ENCODE results near the gene IDH1.

The IDH1 gene

DNA sequence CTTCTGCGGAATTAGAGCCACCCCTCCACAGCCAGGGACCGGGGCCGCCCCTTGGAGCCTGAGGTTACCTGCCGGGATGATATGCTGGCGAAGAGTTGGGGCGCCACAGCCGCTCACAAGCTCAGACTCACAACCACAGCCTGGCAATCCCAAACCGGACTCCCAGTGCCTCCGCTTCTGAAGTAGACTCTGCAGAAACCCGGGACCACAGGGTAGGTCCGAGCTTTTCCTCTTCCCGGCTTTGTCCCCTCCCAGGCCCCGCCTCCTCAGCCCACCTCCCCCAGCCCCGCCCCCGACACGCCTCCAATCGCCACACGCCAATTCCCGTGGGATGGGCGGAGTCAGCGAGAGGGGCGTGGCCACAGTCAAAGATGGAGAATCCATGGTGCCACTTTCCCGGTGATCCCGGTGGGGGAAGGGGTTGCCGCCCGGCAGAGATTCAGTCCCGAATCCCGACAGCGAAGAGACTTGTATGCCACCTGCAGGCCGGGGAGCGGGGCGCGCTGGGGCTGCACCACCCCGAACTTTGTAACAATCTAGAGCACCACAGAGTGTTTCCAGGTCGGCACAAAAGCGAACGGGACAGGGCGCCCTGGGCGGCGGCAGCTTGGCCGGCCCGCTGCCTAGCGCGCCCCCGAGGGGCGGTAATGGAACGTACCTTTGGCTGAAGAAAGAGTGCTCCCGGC is at the start of gene IDH1:
Gene IDH1, minus strand, starts transcription at position 201 of the 686 bp plus-strand sequence. CDS start 3,520 bp downstream, outside the sequence.
- H3K9me3 ChIP-seq (ENCODE audit: severe bottlenecking): no peaks in the 10 kb centered on the region
- TF ChIP-seq, protein P1, sequence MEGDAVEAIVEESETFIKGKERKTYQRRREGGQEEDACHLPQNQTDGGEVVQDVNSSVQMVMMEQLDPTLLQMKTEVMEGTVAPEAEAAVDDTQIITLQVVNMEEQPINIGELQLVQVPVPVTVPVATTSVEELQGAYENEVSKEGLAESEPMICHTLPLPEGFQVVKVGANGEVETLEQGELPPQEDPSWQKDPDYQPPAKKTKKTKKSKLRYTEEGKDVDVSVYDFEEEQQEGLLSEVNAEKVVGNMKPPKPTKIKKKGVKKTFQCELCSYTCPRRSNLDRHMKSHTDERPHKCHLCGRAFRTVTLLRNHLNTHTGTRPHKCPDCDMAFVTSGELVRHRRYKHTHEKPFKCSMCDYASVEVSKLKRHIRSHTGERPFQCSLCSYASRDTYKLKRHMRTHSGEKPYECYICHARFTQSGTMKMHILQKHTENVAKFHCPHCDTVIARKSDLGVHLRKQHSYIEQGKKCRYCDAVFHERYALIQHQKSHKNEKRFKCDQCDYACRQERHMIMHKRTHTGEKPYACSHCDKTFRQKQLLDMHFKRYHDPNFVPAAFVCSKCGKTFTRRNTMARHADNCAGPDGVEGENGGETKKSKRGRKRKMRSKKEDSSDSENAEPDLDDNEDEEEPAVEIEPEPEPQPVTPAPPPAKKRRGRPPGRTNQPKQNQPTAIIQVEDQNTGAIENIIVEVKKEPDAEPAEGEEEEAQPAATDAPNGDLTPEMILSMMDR (IDR thresholded peaks at IDR 0.05; ENCODE audit: poor library complexity, severe bottlenecking): peak; percentile 75
- no peaks in the 10 kb centered on the region for H3K27me3 ChIP-seq (ENCODE audit: insufficient read depth, poor library complexity, severe bottlenecking)
- H3K36me3 ChIP-seq (ENCODE audit: low read depth): peaks cover 36% of the 10 kb centered on the region
- DNase-seq (ENCODE audit: low spot score) (peak; percentile 95), ATAC-seq (ENCODE audit: low read depth) (peak; percentile 78)
- H3K27ac ChIP-seq (ENCODE audit: poor library complexity, severe bottlenecking): peak within 1 kb of the TSS; percentile 66
- H3K4me1 ChIP-seq (ENCODE audit: insufficient read depth, poor library complexity, severe bottlenecking): peaks cover 16% of the 10 kb centered on the region
- H3K4me3 ChIP-seq (ENCODE audit: severe bottlenecking): peak within 1 kb of the TSS; percentile 56

DNA sequence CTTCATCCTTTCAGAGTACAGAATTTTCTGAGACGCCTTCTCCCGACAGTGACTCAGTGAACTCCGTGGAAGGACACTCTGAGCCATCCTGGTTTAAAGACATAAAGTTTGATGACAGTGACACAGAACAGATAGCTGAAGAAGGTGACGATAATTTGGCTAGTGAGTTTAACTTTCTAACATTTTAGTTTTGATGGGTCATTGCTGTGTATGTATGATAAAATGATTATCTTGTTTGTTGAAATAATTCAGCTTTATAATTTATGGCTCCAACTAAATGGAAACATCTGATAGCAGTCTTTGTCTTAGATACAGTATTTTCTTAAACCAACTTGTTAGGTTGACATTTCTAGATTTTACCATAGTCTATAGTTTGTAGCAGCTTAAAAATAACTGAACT is 49.3 kb upstream of the IDH1 start:
- ATAC-seq (ENCODE audit: low read depth) (no peak), DNase-seq (ENCODE audit: low spot score) (no peak)
- no peak overlapping the region for H3K4me3 ChIP-seq (ENCODE audit: severe bottlenecking)
- H3K27me3 ChIP-seq (ENCODE audit: insufficient read depth, poor library complexity, severe bottlenecking): no peaks in the 10 kb centered on the region
- H3K36me3 ChIP-seq (ENCODE audit: low read depth): peaks cover 59% of the 10 kb centered on the region
- TF ChIP-seq, protein P1 (IDR thresholded peaks at IDR 0.05; ENCODE audit: poor library complexity, severe bottlenecking): no peak
- H3K27ac ChIP-seq (ENCODE audit: poor library complexity, severe bottlenecking): no peak overlapping the region
- H3K9me3 ChIP-seq (ENCODE audit: severe bottlenecking): no peaks in the 10 kb centered on the region
- no peaks in the 10 kb centered on the region for H3K4me1 ChIP-seq (ENCODE audit: insufficient read depth, poor library complexity, severe bottlenecking)

DNA sequence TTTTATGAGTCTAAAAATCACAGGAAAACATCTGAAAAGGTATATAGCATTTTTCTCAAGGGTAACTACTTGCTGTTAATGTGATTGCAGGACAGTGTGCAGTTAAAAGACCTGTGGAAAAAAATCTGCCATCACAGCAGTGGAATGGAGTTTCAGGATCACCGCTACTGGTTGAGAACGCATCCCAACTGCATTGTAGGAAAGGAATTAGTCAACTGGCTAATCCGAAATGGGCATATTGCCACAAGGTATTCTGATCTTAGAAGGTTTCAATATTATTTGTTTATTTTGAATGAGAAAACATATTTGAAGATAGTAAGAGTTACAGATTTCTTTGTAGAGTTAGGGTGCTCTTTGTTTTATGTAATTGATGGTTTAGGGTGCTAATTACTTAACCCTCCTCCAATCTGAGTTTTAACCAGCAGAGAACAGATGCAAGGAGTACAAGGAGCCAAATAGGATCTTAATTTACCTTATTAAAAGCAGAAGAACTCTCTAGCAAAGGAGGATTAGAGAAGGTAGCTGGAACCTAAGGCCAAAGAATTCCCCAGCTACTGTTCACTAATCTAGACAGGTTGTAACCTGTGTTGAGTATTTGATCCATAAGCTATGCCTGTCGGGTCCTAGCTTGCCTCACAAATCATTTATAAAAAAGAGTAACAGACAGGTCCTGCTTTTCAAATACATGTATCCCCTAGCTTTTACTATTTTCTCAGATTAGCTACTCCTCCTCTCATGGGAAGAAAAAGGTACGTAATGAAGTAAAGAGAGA is 46.2 kb upstream of the IDH1 start:
- H3K4me1 ChIP-seq (ENCODE audit: insufficient read depth, poor library complexity, severe bottlenecking): no peaks in the 10 kb centered on the region
- H3K4me3 ChIP-seq (ENCODE audit: severe bottlenecking): no peak overlapping the region
- DNase-seq (ENCODE audit: low spot score) (no peak), ATAC-seq (ENCODE audit: low read depth) (peak; percentile 72)
- H3K27ac ChIP-seq (ENCODE audit: poor library complexity, severe bottlenecking): peak overlapping the region; percentile 20
- H3K9me3 ChIP-seq (ENCODE audit: severe bottlenecking): no peaks in the 10 kb centered on the region
- H3K27me3 ChIP-seq (ENCODE audit: insufficient read depth, poor library complexity, severe bottlenecking): no peaks in the 10 kb centered on the region
- H3K36me3 ChIP-seq (ENCODE audit: low read depth): peaks cover 63% of the 10 kb centered on the region
- TF ChIP-seq, protein P1 (IDR thresholded peaks at IDR 0.05; ENCODE audit: poor library complexity, severe bottlenecking): no peak

DNA sequence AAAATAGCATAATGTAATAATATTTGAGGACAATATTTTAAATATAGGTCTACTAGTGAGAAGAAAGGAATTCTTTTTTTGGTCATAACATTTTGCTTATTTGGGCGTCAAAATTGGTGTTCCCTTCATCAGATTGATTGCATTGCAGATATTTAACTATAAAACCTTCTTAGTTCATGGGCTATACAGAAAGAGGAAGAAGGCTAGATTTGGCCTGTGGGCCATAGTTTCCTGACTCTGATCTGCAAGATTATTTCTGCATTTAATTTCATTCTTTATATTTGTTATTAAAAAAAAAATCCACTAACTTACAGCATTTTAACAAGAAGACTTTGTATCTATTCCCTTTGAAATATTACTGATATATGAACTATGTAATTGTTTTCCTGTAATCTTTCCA is 43.1 kb upstream of the IDH1 start:
- Histone ChIP-seq H3K9me3 (ENCODE audit: severe bottlenecking) (no peaks in the 10 kb centered on the region), H3K4me3 (ENCODE audit: severe bottlenecking) (no peak overlapping the region), H3K27me3 (ENCODE audit: insufficient read depth, poor library complexity, severe bottlenecking) (no peaks in the 10 kb centered on the region), H3K4me1 (ENCODE audit: insufficient read depth, poor library complexity, severe bottlenecking) (no peaks in the 10 kb centered on the region), H3K36me3 (ENCODE audit: low read depth) (peaks cover 44% of the 10 kb centered on the region), H3K27ac (ENCODE audit: poor library complexity, severe bottlenecking) (no peak overlapping the region)
- DNase-seq (ENCODE audit: low spot score): no peak
- ATAC-seq (ENCODE audit: low read depth): no peak
- TF ChIP-seq, protein P1 (IDR thresholded peaks at IDR 0.05; ENCODE audit: poor library complexity, severe bottlenecking): no peak
